HepG2 (cell line): ENCODE measurements around the gene USP12. TPM values are rescaled to one million over a fixed set of nuclear protein-coding genes. Genes with fewer than 3 reads are reported as not detected.
A peak's percentile ranks its signal among the peaks of the same experiment; 100 is the strongest.

ENCODE experiments used
- ATAC-seq: fragments of 200-7000 bp; cut with Tn5 transposase; 3 replicates; pipeline ENCODE4 v1.9.1; 2020; ENCODE audit warnings: mild to moderate bottlenecking, moderate library complexity
- BruUV-seq: library from RNA; stranded (reverse); fragments of 400-500 nt; replicated peaks from 2 replicates; lab custom pipeline; 2021; lab: Mats Ljungman, UMichigan
- CTCF ChIA-PET: fragments of 300-600 bp; formaldehyde crosslinking; extraction: SDS; loops from one replicate; lab custom pipeline; 2021; ENCODE audit warnings: low total read pairs, inconsistent platforms, low intra/inter-chr PET ratio; lab: Yijun Ruan, JAX
- POLR2A ChIA-PET: fragments of 350-600 bp; sonication (Branson Sonifier 250); formaldehyde crosslinking; loops from one replicate; lab custom pipeline; 2020; ENCODE audit warnings: antibody characterized with exemption, inconsistent platforms; lab: Yijun Ruan, JAX
- DNase-seq: peaks from one replicate; pipeline ENCODE4 v3.0.0-alpha.2; 2015; ENCODE audit warnings: low spot score
- FAIRE-seq: peaks from 3 replicates; lab custom pipeline; 2011; peaks lifted over from hg19 to GRCh38; lab: Jason Lieb, UNC
- H2AFZ ChIP-seq: one replicate; pipeline ENCODE4 v1.6.1; 2011; ENCODE audit warnings: low read length, inconsistent platforms
- H3K27ac ChIP-seq: fragments of 300-600 bp; 3 replicates; pipeline ENCODE4 v1.8.0; 2011; ENCODE audit warnings: mixed run types, mild to moderate bottlenecking, mixed read lengths, low read length, inconsistent platforms; ENCODE audit not compliant: insufficient read depth; ENCODE audit errors: extremely low read length
- H3K27me3 ChIP-seq, 2 experiments: fragments of 200-600 bp in 1 of 2; 2 replicates in 1 of 2; 3 replicates in 1 of 2; pipeline versions ENCODE4 v1.6.0 to v1.8.0; 2011; ENCODE audit warnings: low read length in 2 of 2, mild to moderate bottlenecking in 2 of 2, moderate library complexity in 2 of 2, inconsistent platforms in 1 of 2; ENCODE audit not compliant: insufficient read depth in 2 of 2, control insufficient read depth in 1 of 2
- H3K36me3 ChIP-seq, 2 experiments: fragments of 200-600 bp in 1 of 2; replicated peaks in 1 of 2; 2 replicates in 1 of 2; 3 replicates in 1 of 2; pipeline versions ENCODE4 v1.5.1 to v1.8.0; 2011; ENCODE audit warnings: low read length in 2 of 2, inconsistent platforms in 1 of 2; ENCODE audit not compliant: insufficient read depth in 2 of 2, control insufficient read depth in 1 of 2
- H3K4me1 ChIP-seq: 2 replicates; pipeline ENCODE4 v1.5.1; 2012; ENCODE audit warnings: low read length, inconsistent platforms; ENCODE audit not compliant: insufficient read depth
- H3K4me2 ChIP-seq: 2 replicates; pipeline ENCODE4 v1.6.0; 2011; ENCODE audit warnings: low read depth, low read length, inconsistent platforms
- H3K4me3 ChIP-seq, 3 experiments: fragments of 200-600 bp in 1 of 3; sonication (generic), shearing (Covaris generic) in 1 of 3; replicated peaks in 1 of 3; 2 replicates each; pipeline ENCODE4 v1.5.1; 2011 to 2016; ENCODE audit warnings: low read length in 3 of 3, inconsistent platforms in 2 of 3, low read depth in 2 of 3, mild to moderate bottlenecking in 2 of 3, control low read depth in 1 of 3, mixed read lengths in 1 of 3; ENCODE audit not compliant: insufficient read depth in 1 of 3
- H3K79me2 ChIP-seq: one replicate; pipeline ENCODE4 v1.6.1; 2011; ENCODE audit warnings: low read length, inconsistent platforms; ENCODE audit not compliant: insufficient read depth
- H3K9ac ChIP-seq: 2 replicates; pipeline ENCODE4 v1.6.0; 2011; ENCODE audit warnings: mild to moderate bottlenecking, low read depth, low read length, inconsistent platforms; ENCODE audit not compliant: insufficient read depth
- H3K9me3 ChIP-seq: 2 replicates; pipeline ENCODE4 v1.5.1; 2012; ENCODE audit warnings: mild to moderate bottlenecking, low read length
- H4K20me1 ChIP-seq: 2 replicates; pipeline ENCODE4 v1.6.0; 2011; ENCODE audit warnings: inconsistent platforms, mild to moderate bottlenecking, low read length, moderate library complexity; ENCODE audit not compliant: insufficient read depth
- FOSL2 ChIP-seq: sonication (generic); formaldehyde crosslinking; IDR thresholded peaks from 2 replicates; pipeline ENCODE4 v1.4.0; 2020; ENCODE audit warnings: missing genetic modification reagents
- MIXL1 ChIP-seq: IDR thresholded peaks from 2 replicates; pipeline ENCODE4 v1.6.1; 2016
- PLSCR1 ChIP-seq: sonication (generic); formaldehyde crosslinking; IDR thresholded peaks from 2 replicates; pipeline ENCODE4 v1.5.0; 2020; ENCODE audit warnings: missing genetic modification reagents, mild to moderate bottlenecking, borderline replicate concordance
- ZNF317 ChIP-seq: sonication (generic); formaldehyde crosslinking; IDR thresholded peaks from 2 replicates; pipeline ENCODE4 v1.5.0; 2020; ENCODE audit warnings: mild to moderate bottlenecking, missing genetic modification reagents
- ZNF451 ChIP-seq: sonication (generic); formaldehyde crosslinking; IDR thresholded peaks from 2 replicates; pipeline ENCODE4 v1.5.0; 2020; ENCODE audit warnings: mild to moderate bottlenecking, missing genetic modification reagents
- WGBS: methylation state at CpG from one replicate; pipeline ENCODE4 v1.1.6; 2017; ENCODE audit warnings: low lambda C conversion rate; 5-methylcytosine and 5-hydroxymethylcytosine counted together
- in situ Hi-C: cut with HindIII; loops from 2 replicates; pipeline ENCODE4 v1.10.0; 2017; ENCODE audit warnings: low pct_unique_long_range_greater_than_20kb; ENCODE audit not compliant: extremely low pct_ligation_motif_present
- intact Hi-C: fragments of 100-400 bp; cut with micrococcal nuclease; formaldehyde crosslinking; loops from one replicate; pipeline ENCODE4 v1.10.0; 2022; ENCODE audit not compliant: unreplicated experiment
- polyA plus RNA-seq, 8 experiments: library from polyadenylated mRNA; depleted of rRNA in 3 of 8; stranded (reverse) in 7 of 8; unstranded in 1 of 8; fragments of >200 nt; fragmentation: Illumina TruSeq in 4 of 8; extraction: Trizol in 4 of 8; gene quantifications; 2 replicates each; pipeline versions ENCODE4 v1.2.1 to v1.2.3, GENCODE V29; 2011 to 2016; ENCODE audit warnings: low read depth in 4 of 8, missing spikeins in 1 of 8, mixed read lengths in 1 of 8; ENCODE audit not compliant: insufficient read depth in 1 of 8
- total RNA-seq, 5 experiments: library from RNA; depleted of rRNA; stranded (reverse); fragments of >200 nt; fragmentation: Illumina TruSeq; extraction: Trizol; gene quantifications; 2 replicates each; pipeline ENCODE4 v1.2.3, GENCODE V29; 2016; ENCODE audit warnings: low read depth in 1 of 5

USP12 gene
- total and polyA plus RNA-seq, 2 of the 13 experiments (the other 11 are each of a cell fraction or from before 2014, with no cell fraction given) = 9.8 to 19.5 TPM

DNA sequence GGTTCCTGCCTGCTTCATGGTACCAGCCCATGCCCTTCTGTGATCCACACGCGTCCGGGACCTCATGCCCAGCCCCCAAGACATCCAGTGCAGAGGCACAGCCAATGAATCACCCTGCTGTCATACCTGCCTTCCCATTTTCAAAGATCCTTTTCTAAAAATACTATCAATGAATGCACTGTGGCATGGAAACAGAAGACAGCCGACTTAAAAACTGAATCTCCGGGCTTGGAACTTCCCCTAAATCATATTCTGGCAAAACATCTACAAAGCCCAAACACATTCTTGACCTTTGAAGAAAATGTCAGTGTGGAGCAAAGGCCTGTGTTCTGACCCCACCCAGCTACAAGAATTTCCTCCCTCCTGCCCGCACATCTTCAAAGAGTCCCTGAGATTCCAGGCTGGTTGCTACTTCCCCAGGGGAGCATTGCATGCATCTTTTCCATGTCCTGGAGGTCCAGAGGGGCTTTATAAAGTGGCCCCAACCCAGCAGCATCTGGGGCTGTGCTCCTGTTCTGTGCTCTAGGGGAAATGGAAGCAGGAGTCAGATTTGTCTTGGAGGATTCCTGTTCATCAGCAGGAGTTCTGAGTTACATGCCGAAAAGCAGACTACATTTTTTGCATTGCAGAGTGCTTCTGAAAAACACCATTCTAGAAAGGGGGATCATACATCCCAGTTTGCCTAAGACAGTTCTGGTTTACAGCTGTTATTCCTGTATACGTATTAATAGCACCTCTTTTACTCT lies 135.2 kb downstream of the USP12 start:
- H3K36me3 ChIP-seq = no peaks in the 10 kb centered on the region
- WGBS = 14% methylated on average over 4 of the region's 8 CpGs
- H3K79me2 ChIP-seq = no peaks in the 10 kb centered on the region
- ChIA-PET CTCF (no interaction called here), POLR2A (no interaction called here)
- no peak for ATAC-seq
- no peak overlapping the region for H3K9ac ChIP-seq
- no peak overlapping the region for H3K27ac ChIP-seq
- TF ChIP-seq PLSCR1 (CRISPR knock-in tag) (no peak), ZNF317 (CRISPR knock-in tag) (0 out of 2 replicates have a peak, but pooled peaks have one; percentile 18), FOSL2 (CRISPR knock-in tag) (0 out of 2 replicates have a peak, but pooled peaks have one; percentile 1), MIXL1 (CRISPR knock-in tag) (no peak)
- H2AFZ ChIP-seq = no peak overlapping the region
- in situ Hi-C loops = no loop called here
- H3K4me1 ChIP-seq = no peaks in the 10 kb centered on the region
- no peak for FAIRE-seq
- peaks cover 5 to 50% of the 10 kb centered on the region in 2 experiments for H3K27me3 ChIP-seq
- no peaks in the 10 kb centered on the region for H4K20me1 ChIP-seq
- intact Hi-C loops = no loop called here
- H3K4me2 ChIP-seq = no peak overlapping the region
- no peak for DNase-seq
- H3K9me3 ChIP-seq = no peaks in the 10 kb centered on the region
- no TSS peak for BruUV-seq
- no peak overlapping the region for H3K4me3 ChIP-seq

- WGBS = 49% methylated on average over 9 of the region's 11 CpGs
- H3K4me3 ChIP-seq = no peak overlapping the region
- peaks cover 5 to 48% of the 10 kb centered on the region in 2 experiments for H3K27me3 ChIP-seq
- no peak overlapping the region for H3K9ac ChIP-seq
- ChIA-PET CTCF (no interaction called here), POLR2A (no interaction called here)
- H3K4me1 ChIP-seq = no peaks in the 10 kb centered on the region
- intact Hi-C loops (no loop called here), in situ Hi-C loops (no loop called here)
- H3K9me3 ChIP-seq = no peaks in the 10 kb centered on the region
- TF ChIP-seq FOSL2 (CRISPR knock-in tag) (0 out of 2 replicates have a peak, but pooled peaks have one; percentile 22), ZNF451 (CRISPR knock-in tag) (no peak)
- no peak overlapping the region for H3K4me2 ChIP-seq
- no peak for DNase-seq
- no peak for FAIRE-seq
- BruUV-seq = no TSS peak
- H4K20me1 ChIP-seq = no peaks in the 10 kb centered on the region
- H3K27ac ChIP-seq = no peak overlapping the region
- H3K79me2 ChIP-seq = no peaks in the 10 kb centered on the region
- H2AFZ ChIP-seq = no peak overlapping the region
- ATAC-seq = peak; percentile 45
- no peaks in the 10 kb centered on the region for H3K36me3 ChIP-seq
Measured at GRCh38 chr13:27035892-27036235, 135.7 kb downstream of the USP12 start.
